ENCODE results near the gene UPB1. TPM values are rescaled to one million over a fixed set of nuclear protein-coding genes. Genes with fewer than 3 reads are reported as not detected.
A peak's percentile ranks its signal among the peaks of the same experiment; 100 is the strongest.

UPB1 gene
- polyA plus RNA-seq, 1 donor = 0.75 TPM

DNA sequence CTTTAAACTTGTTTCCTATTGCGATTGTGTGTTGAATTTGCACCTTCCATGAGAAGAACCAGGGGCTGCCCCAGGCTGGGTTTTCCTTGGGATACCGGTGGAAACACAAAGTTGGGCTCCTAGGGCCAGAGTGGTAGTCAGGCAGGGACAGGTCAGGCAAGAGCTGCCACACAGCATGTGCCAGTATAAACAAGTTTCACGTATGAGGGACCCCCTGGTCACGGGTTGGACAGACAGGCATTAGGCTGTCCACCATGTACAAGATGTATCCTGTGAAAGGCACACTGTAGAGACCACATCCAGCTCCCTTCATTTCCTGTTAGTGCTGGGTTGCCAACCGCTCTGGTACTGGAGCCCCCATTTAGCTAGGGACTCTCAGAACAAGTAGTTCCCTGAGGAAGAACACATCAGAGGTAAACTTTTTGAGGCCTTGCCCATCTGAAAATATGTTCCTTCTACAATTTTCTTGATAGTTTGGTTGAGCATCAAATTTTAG is 8.8 kb downstream of the UPB1 start:
- DNase-seq (ENCODE audit: low read depth) = no peak

DNA sequence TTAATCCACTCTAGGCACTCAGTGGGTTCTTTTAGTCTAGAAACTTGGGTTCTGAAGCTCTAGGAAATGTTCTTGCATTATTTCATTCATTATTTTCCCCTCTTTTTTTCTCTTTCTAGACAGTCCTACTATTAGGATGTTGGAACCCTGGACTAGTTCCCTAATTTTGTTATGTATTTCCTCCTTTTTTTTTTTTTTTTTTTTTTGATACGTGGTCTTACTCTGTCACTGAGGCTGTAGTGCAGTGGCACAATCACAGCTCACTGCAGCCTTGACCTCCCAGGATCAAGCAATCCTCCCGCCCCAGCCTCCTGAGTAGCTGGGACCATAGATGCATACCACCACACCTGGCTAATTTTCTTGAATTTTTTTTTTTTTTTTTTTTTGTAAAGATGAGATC is 9.4 kb downstream of the UPB1 start:
- DNase-seq (ENCODE audit: low read depth) = no peak

DNA sequence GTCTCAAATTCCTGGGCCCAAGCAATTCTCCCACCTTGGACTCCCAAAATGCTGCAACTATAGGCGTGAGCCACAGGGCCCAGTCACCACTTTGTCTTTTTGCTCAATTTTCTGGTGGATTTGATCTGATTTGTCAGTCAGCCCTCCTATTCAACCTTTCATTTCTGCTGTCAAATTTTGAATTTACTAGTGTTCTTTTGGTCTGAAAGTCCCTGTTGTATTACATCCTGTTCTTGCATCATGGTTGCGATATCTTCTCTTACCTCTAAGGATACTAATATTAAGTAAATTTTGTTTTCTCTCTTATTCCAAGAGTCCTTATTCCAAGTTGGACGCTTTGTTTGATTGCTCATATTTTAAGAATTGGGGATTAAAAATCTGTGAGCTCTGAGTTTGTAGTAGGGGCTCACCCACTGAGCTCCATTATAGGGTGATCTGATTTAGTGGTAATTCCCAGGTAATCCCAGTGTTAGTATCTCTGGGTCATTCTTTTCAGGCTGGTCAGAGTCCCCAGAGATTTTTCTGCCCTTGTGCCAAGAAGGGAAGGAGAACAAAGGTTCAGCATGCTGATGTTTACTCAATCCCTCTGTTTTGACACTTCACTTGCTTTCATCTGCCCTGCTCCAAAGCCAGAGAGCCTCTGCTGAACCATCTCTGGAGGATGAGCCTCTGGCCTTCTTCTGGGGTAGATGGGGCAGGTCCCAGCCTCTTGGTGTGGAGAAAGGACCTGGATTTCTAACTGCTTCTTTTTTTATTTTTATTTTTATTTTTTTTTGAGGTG is 10.0 kb downstream of the UPB1 start:
- DNase-seq (ENCODE audit: low read depth) = no peak

DNA sequence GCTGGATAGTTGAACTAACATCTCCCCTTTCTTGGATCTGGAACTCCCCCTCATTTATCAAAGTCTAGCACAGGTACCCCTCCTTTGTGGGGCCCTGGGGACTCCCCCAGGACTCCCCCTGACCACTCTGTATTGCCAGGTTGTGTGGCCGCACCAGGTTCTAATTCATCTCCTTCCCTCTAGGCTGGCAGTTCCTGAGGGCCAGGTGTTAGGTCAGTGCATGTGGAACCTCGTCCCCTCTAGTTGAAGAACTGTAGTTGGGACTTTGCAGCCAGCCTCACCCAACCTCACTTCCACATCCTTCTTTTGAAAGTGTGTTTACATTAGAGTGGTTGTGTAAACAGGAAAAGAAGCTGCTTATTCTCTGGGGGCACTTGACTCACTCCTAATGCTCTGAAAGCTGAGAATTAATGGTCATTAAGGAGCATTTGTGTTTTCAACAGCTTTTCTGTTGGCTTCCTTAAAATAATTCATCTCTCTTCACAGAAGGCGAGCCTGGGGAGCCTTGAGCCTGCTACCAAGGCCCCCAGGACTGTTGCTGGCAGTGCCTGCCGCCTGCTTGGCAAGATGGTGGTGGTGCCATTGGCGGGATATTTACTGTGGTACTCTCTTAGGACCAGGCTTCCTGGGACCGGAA is 11.8 kb downstream of the UPB1 start:
- no peak for DNase-seq (ENCODE audit: low read depth)

DNA sequence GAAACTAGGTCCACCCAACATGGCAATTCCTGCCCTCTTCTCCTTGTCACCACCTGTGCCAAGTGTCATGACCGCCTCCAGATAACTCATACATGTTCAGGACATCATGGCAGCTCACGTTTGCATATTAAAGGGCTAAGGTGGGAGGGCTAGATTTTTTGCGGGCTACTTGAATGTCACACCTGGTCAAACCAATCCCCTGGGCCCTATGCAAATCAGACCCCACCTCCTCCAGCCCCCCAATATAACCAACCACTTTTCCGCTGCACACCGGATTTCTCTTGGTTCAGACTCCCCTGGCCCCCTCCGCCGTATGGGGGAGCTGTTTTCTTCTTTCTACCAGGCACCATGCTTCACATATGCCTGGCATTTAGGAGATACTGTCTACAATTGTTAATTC is 12.6 kb downstream of the UPB1 start:
- no peak for DNase-seq (ENCODE audit: low read depth)

DNA sequence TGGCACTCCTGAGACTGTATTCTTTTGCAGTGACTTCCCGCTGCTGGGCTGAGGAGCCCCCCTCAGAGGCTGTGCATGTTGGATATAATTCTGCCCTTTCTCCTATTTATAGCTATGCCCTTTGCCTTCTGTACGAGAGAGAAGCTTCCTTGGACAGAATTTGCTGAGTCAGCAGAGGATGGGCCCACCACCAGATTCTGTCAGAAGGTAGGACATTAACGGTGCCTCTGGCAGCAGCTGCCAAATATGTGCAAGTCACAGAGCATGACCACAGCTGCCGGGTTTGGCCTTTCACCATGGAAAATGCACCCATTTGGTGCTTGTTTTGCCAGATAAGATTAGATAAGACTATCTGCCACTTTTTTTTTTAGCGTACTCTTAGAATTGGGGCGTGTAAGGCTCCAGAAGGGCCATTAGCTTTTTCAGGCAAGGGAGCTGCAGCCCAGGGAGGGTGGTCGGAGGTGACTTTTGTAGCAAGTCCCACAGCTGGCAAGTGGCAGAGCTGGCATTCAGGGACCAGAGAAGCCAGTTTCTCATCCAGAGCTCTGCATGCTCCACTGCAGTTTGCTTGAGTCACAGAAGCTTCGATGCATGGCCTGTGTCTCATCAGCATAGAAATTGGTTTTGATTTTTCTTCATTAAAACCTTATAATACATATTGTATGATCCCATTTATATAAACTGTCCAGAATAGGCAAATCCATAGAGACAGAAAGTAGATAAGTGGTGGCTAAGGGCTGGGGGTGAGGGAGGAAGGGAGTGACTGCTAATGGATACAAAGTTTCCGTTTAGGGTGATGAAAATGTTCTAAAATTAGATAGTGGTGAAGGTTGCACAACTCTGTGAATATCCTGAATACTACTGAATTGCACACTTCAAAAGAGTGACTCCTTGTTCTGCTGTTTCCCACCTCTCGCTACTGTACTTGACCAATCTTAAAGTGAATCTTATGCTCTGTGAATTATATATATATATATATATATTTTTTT is 15.8 kb downstream of the UPB1 start:
- no peak for DNase-seq (ENCODE audit: low read depth)

DNA sequence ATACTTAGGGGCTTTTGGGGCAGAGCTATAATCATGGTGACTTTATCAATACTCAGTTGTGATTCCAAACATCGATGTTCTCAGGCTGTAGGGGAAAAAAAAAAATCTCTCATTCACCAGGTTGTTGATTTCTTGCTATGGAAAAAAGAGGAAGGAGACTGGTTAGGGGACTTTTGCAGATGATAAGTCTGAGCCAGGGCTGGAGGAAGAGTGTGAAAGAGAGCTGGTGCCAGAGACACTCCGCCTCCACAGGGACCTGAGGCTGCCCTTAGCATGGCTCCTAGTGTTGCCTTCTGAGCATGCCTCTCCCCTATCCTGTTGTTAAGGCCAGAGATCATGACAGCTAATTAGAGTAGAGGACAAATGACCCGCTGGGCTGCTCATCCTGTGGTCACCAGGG is 16.9 kb downstream of the UPB1 start:
- no peak for DNase-seq (ENCODE audit: low read depth)

DNA sequence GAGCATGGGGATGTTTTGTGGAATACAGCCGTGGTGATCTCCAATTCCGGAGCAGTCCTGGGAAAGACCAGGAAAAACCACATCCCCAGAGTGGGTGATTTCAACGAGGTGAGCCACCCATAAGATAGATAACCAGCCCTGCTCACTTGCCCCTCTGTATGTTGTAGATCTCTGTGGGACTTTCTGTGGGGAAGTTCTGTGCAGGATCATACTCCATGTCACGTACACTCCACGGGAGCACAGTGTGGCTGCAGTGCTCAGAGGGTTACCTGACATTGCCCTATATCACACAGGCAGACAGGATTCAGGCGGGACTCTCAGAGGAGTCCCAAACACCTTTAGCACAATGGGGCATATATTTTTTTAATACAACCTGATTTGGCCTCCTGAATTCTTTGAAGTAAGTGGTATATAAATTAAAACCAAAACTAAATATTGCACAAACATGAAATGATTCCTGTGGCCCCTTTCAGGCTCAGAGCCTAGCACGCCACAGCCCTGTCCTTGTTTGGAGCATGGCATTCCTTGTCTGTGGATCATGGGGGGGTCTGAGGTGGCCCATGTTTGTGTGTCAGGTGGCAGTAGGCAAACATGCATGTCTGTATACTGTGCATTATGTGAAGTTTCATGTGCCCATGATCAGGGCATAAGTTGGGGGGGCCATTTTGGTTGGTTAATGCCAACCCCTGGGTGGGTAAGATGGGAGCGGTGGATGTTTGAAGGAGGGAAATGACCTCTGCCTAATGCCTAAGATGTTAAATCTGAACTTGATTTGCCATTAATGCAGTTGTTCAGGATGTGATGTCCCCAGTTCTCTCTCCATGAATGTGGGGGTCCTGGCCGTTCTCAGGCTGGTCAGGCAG is 18.5 kb downstream of the UPB1 start:
- no peak for DNase-seq (ENCODE audit: low read depth)

DNA sequence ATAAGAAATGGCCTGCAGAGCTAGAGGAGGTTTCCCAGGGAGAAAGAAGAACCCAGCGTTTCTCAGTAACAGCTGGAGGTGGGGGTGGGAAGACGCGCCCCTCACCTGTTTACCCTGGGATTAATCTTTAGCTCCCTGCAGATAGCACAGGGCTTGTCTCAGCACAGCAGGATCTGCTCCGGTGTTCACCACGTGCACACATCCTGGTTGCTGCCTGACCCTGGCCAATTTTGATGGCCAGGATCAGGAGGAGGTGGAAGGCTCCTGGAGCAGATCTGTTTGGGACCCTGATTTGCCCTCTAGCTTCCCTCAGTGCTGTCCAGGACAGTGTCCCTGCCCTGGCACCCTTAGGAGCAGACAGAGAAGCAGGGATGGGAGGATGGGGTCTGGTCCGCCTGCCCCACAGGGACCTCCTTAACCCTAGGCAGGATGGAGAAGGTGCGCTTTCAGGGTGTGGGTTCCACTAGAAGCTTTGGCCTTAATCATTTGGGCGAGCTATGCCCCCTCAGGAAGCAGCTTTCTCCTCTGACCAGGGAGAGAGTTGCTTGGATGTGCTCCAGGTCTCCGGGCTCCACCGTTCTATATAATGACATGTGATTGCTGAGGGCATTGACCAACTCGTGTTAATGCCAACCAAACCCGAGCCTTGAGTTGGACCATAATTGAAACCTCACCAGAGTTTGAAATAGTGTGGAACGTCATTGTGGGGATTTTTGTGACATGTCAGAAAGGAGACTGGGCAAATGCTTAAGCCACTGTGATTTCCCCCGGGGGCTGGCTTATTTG is 19.3 kb downstream of the UPB1 start:
- no peak for DNase-seq (ENCODE audit: low read depth)

DNA sequence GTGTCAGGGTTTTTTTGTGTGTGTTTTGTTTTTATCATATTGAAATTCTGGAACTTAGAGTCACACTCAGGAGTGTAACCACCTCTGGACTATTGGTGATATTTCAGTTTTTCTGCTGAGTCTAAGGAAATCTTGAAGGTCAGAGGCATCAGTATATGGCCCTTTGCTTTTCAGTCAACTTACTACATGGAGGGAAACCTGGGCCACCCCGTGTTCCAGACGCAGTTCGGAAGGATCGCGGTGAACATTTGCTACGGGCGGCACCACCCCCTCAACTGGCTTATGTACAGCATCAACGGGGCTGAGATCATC is 19.9 kb downstream of the UPB1 start:
- DNase-seq (ENCODE audit: low read depth) = no peak

DNA sequence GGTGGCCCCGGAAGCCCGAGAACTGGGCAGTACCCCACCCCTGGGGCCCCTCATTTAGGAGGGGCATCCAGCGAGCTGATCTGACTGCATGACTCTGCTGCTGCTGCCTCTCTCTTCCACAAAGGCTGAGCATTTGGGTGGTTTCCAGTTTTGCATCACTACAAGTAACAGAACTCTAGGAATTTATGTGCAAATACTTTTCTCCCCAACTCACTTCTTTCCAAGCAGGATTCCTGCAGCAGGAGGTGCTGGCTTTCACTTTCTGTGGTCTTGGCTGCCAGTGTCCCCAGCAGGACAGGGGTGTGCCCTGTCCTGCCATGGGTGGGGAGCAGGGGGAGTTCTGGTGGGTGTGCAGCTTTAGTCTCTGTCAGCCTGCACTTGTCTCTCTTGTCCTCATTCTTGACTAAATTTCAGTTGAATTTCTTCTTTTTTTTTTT is 21.2 kb downstream of the UPB1 start:
- DNase-seq (ENCODE audit: low read depth) = peak; percentile 57

DNA sequence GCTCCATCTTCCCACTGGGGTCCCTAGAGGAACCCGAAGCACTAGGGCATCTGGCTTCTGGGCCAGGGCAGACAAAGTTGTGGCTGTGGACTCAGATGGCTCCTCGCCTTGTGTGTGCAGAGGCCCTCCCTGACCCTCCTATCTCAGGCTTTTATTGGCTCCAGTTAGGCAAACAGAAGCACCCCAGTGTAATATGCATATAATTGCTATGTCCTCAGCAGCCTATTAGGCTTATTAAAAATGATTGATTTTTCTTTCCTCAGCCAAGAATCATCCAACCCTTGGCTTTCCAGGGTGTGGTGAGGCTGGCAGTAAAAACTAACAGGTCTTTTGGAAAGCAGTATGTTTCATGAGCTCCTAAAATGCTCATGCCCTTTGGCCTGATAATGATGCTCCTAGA is 22.3 kb downstream of the UPB1 start:
- no peak for DNase-seq (ENCODE audit: low read depth)

DNA sequence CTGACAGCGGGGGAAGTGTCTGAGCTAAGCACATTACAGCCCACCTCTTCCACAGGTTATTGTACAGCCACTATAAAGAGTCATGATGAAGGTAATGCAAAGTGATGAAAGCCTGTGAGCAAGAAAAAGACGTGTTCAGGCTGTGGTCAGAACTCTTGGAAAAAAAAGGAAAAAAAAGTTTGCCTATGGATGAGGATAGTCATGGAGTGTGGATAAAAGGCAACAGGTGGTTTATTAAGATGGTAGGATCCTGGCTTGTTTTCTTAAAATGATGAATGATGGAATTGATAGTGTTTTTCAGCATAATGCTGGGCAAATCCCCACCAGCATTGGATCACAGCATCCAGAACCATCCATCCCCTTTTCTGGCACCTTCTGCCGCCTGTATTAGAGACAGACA is 23.1 kb downstream of the UPB1 start:
- DNase-seq (ENCODE audit: low read depth) = no peak

DNA sequence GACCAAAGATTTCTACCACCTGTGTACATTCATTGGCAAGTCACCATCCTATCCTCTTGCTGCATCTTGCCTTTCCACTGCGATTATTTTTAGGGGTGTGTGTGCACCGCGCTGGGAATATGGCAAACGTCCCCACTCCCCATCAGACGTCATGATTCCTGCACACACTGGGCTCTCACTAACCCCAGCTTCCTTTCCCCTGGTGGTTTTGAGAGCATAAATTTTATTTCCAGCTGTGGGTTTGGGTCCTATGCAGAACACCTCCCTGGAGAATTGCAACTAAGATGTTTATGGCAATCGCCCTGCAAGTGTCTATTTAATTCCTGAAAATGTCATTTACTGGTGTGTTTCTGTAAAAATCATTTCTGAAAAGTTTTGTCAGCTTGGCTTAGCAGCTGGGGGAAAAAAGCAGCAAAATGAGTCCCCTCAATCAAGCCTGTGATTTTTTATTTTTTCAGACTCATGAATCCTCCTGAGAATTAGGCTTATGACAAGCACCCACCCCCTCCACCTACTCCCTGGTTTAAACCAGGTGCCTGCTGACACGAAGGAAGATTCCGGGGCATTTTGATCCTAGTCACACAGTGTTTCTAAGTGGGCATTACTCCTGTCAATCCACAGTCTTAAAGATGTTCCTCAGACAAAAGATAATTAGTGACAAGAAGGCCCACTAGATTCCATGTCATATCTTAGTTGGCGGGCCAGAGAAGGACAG is 23.8 kb downstream of the UPB1 start:
- no peak for DNase-seq (ENCODE audit: low read depth)

DNA sequence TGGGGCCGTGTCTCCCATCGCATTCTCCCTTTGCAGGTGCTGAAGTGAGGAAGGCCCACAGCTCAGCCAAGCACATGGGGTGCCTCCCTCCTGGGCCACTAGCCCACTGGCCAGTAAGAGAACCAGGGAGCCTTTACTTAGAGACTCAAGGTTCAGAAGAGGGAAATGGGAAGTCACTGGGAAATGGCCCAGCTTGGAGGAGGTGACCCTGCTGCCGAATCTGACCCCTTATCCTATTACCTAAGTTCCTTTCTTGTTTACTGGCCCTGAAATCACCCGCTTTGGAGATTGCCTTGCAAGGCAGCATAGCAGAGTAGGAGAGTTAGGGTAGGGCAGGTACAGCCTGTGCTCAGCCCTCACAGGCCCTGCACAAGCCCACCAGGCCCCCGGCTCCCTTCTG is 24.4 kb downstream of the UPB1 start:
- no peak for DNase-seq (ENCODE audit: low read depth)

DNA sequence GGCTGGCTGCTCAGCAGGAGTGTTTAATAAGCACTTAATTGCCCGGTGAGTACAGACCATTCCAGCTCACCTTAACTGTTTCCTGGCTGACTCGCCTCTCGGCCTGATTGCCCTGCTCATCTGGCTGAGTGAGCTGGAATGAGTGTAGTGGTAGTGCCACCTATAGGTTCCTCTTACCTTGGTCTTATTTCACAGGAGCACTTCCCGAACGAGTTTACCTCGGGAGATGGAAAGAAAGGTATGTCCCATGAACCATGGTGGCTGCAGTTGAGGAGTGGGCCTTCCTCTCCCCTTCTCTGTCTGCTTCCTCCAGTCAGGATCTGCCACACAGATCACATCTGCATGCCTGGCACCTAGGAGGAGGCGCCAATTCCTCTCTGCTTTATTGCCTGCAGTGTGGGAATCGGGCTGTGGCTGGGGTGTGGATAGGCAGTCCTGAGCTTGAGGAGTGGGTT is 26.7 kb downstream of the UPB1 start:
- no peak for DNase-seq (ENCODE audit: low read depth)

DNA sequence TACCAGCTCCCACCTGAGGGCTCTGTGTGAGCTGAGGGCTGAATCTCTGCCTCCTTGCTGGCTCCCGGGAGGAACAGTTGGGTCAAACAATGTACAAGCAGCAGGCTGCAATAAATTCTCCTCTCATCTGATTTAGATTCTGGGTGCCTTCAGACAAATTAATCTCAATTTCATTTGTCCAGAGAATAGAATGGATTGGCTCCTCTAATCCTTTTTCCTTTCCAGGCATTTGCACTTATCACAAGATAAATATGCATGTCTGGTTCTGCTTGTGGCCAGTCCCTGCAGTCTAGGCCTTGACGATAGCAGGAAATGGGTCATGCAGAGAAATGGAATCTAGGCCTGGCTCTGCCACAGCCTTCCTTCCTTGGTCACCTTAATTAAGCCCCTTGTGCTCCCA is 28.7 kb downstream of the UPB1 start:
- DNase-seq (ENCODE audit: low read depth) = no peak

DNA sequence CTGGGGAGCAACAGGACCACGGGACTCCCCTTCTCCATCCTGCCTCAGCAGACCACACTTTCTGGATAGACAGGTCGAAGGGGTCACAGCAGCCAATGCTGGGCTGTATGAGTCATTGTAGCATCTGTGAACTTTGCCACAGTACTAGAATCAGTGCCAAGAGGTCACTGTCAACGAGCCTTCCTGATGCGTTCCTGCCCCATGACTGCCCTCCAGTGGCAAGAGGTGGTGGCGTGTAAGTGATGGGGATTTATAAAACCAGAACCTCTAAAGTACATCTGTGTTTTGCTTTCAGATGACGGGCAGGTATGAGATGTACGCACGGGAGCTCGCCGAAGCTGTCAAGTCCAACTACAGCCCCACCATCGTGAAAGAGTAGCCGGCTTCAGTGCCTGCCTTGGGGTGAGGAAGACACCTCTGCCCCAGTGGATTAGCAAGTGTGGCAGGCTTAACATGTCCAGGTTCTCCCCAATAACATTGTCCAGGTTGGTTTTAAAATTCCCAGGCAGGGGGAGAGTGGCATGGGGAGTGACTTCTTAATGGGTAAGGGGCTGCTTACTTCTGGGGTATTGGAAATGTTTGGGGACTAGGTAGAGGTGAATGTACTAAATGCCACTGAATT is 30.4 kb downstream of the UPB1 start:
- DNase-seq (ENCODE audit: low read depth) = no peak

DNA sequence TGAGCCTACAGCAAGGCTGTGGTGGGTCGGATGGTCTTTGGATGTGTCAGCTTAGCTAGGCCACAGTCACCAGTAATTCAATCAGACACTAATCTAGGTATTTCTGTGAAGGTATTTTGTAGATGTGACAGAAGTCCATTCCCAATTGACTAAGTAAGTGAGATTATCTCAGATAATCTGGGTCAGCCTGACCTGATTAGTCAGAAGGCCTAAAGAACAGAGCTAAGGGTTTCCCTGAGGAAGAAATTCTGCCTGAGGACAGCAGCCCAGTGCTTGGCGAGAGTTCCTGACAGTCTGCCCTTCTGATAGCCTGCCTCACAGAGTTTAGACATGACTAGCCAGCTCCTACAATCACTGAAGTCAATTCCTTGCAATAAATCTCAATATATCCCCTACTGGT is 31.1 kb downstream of the UPB1 start:
- no peak for DNase-seq (ENCODE audit: low read depth)

All from forelimb muscle (tissue), 1 donor.